Keratinocyte (primary cell): ENCODE data around the gene PI4KA. TPM values are rescaled to one million over a fixed set of nuclear protein-coding genes. Genes with fewer than 3 reads are reported as not detected.

Experiments
- DNase-seq: peaks from one replicate; pipeline ENCODE4 v3.0.0-alpha.2; 2011; ENCODE audit warnings: low read depth, missing footprints, low spot score
- FAIRE-seq: peaks from 2 replicates; lab custom pipeline; 2011; peaks lifted over from hg19 to GRCh38; lab: Jason Lieb, UNC
- H2AFZ ChIP-seq: 2 replicates; pipeline ENCODE4 v1.6.0; 2012; ENCODE audit warnings: low read length, control low read depth, inconsistent platforms; ENCODE audit not compliant: control insufficient read depth
- H3K27ac ChIP-seq: 2 replicates; pipeline ENCODE4 v1.5.1; 2011; ENCODE audit warnings: low read length; ENCODE audit not compliant: control insufficient read depth, insufficient read depth
- H3K27me3 ChIP-seq: 3 replicates; pipeline ENCODE4 v1.6.0; 2011; ENCODE audit warnings: low read length; ENCODE audit not compliant: control insufficient read depth, insufficient read depth; ENCODE audit errors: extremely low read depth
- H3K36me3 ChIP-seq, 2 experiments: 2 replicates in 1 of 2; 3 replicates in 1 of 2; pipeline ENCODE4 v1.5.1; 2011; ENCODE audit warnings: low read length in 2 of 2, mild to moderate bottlenecking in 1 of 2; ENCODE audit not compliant: control insufficient read depth in 2 of 2, insufficient read depth in 2 of 2; ENCODE audit errors: extremely low read depth in 1 of 2
- H3K4me1 ChIP-seq: 3 replicates; pipeline ENCODE4 v1.5.1; 2011; ENCODE audit warnings: low read length; ENCODE audit not compliant: control insufficient read depth, insufficient read depth; ENCODE audit errors: extremely low read depth
- H3K4me2 ChIP-seq: 3 replicates; pipeline ENCODE4 v1.6.0; 2011; ENCODE audit warnings: low read depth, low read length; ENCODE audit not compliant: control insufficient read depth, insufficient read depth; ENCODE audit errors: extremely low read depth
- H3K4me3 ChIP-seq, 3 experiments: fragments of 200-600 bp in 1 of 3; sonication (generic) in 1 of 3; 2 replicates in 2 of 3; 3 replicates in 1 of 3; pipeline ENCODE4 v1.5.1; 2011 to 2016; ENCODE audit warnings: low read length in 3 of 3, mild to moderate bottlenecking in 3 of 3, control low read depth in 2 of 3, inconsistent platforms in 1 of 3, low read depth in 1 of 3, mixed read lengths in 1 of 3, mixed run types in 1 of 3, moderate library complexity in 1 of 3; ENCODE audit not compliant: control insufficient read depth in 2 of 3, insufficient read depth in 2 of 3; ENCODE audit errors: extremely low read depth in 1 of 3
- H3K79me2 ChIP-seq: 2 replicates; pipeline ENCODE4 v1.6.0; 2012; ENCODE audit warnings: low read length; ENCODE audit not compliant: control insufficient read depth, insufficient read depth
- H3K9ac ChIP-seq: 3 replicates; pipeline ENCODE4 v1.6.0; 2011; ENCODE audit warnings: low read length; ENCODE audit not compliant: control insufficient read depth, insufficient read depth; ENCODE audit errors: extremely low read depth
- H3K9me1 ChIP-seq: 3 replicates; pipeline ENCODE4 v1.6.0; 2011; ENCODE audit warnings: low read length; ENCODE audit not compliant: control insufficient read depth, insufficient read depth; ENCODE audit errors: extremely low read depth
- H3K9me3 ChIP-seq: 2 replicates; pipeline ENCODE4 v1.5.1; 2012; ENCODE audit warnings: low read depth, low read length; ENCODE audit not compliant: control insufficient read depth
- H4K20me1 ChIP-seq: 3 replicates; pipeline ENCODE4 v1.6.0; 2011; ENCODE audit warnings: low read length; ENCODE audit not compliant: control insufficient read depth, insufficient read depth; ENCODE audit errors: extremely low read depth
- EZH2 ChIP-seq: IDR thresholded peaks from one replicate; pipeline ENCODE4 v1.6.1; 2012; ENCODE audit warnings: inconsistent platforms, mild to moderate bottlenecking, low read length, moderate library complexity
- dilution Hi-C: fragments of 300-500 bp; cut with MboI; formaldehyde crosslinking; loops from one replicate; pipeline ENCODE4 v1.7.0; 2020; ENCODE audit warnings: low sequenced_read_pairs; ENCODE audit not compliant: extremely low pct_ligation_motif_present
- polyA plus RNA-seq, 5 experiments: library from polyadenylated mRNA; depleted of rRNA in 3 of 5; stranded (reverse) in 3 of 5; stranded (forward) in 1 of 5; unstranded in 1 of 5; fragments of >200 nt; gene quantifications; 1 replicate in 1 of 5; 2 replicates in 3 of 5; 3 replicates in 1 of 5; pipeline versions ENCODE4 v1.2.1 to v1.2.3, GENCODE V29; 2011 to 2012; ENCODE audit warnings: missing spikeins in 2 of 5, low read depth in 1 of 5, low replicate concordance in 1 of 5
- TF ChIP-seq, protein P1 (sequence below), 3 experiments: IDR thresholded peaks in 1 of 3; conservative IDR thresholded peaks in 1 of 3; optimal IDR thresholded peaks in 1 of 3; 2 replicates in 2 of 3; 3 replicates in 1 of 3; pipeline versions ENCODE3 to v1.5.1; 2011; ENCODE audit warnings: low read length in 3 of 3, mild to moderate bottlenecking in 3 of 3, moderate library complexity in 2 of 3, control low read depth in 1 of 3, inconsistent platforms in 1 of 3; ENCODE audit not compliant: insufficient read depth in 2 of 3; ENCODE audit errors: extremely low read depth in 1 of 3

PI4KA gene
- polyA plus RNA-seq, 1 donor (not counting 4 experiments of a cell fraction or from before 2014, with no cell fraction given), result 13.6 TPM

DNA sequence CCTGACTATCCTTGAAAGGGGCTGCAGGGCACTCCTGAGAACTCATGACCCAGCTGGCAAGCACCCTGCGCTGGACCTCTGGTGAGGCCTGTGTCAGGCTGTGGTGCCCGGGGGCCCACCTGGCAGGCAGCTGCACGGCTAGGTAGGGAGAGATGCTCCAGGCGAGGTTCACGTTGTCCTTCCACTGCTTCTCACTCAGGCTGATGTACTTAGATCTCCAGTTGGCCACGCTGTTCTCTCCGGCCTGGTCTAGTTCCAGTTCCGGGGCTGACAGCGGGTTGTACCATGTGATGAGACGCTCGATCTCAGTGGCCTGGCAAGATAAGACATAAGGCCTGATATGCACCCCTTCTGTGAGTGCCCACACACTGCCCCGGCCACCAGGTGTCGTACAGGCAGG, 129.4 kb downstream of the PI4KA start:
- H3K36me3 ChIP-seq, result peaks cover 14% of the 10 kb centered on the region in 2 experiments
- dilution Hi-C loops, result no loop called here
- no peak for FAIRE-seq

DNA sequence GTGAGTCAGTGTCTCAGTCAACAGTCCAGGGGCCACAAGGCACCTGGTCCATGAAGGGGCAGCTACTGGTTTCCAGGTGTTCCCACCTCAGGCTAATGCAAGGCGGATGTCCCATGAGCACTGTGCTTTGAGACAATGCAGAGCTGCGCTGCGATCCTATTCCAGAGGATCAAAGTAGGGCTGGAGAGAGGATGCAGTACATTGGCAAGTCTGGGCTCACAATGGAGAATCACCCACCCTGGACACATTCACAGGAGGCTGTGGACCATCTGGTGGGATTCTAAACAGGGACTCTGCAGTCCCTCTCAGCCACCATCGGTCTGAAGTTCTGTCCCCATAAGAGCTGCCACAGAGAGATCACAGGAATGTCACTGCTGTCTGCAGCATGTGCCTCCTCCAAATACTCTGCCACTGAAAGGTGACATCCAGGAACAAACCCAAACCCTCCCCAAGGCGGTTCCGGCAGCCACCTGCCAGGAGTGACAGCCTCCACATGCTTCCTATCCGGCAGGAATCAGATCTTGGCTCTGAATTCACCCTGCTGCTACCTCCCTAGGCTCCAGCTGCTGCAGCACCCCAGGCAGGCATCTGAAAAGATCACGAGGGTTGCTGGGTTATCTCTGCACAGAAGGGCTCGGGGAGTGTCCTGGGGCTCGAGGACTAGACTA, 130.0 kb downstream of the PI4KA start:
- Histone ChIP-seq H3K4me2 (no peak overlapping the region), H4K20me1 (no peaks in the 10 kb centered on the region), H3K27me3 (no peaks in the 10 kb centered on the region), H2AFZ (no peak overlapping the region), H3K9ac (no peak overlapping the region), H3K9me3 (no peaks in the 10 kb centered on the region), H3K79me2 (no peaks in the 10 kb centered on the region), H3K4me3 (no peak overlapping the region), H3K4me1 (no peaks in the 10 kb centered on the region), H3K9me1 (no peaks in the 10 kb centered on the region), H3K27ac (no peak overlapping the region), H3K36me3 (peaks cover 14% of the 10 kb centered on the region in 2 experiments)
- TF ChIP-seq, protein P1, sequence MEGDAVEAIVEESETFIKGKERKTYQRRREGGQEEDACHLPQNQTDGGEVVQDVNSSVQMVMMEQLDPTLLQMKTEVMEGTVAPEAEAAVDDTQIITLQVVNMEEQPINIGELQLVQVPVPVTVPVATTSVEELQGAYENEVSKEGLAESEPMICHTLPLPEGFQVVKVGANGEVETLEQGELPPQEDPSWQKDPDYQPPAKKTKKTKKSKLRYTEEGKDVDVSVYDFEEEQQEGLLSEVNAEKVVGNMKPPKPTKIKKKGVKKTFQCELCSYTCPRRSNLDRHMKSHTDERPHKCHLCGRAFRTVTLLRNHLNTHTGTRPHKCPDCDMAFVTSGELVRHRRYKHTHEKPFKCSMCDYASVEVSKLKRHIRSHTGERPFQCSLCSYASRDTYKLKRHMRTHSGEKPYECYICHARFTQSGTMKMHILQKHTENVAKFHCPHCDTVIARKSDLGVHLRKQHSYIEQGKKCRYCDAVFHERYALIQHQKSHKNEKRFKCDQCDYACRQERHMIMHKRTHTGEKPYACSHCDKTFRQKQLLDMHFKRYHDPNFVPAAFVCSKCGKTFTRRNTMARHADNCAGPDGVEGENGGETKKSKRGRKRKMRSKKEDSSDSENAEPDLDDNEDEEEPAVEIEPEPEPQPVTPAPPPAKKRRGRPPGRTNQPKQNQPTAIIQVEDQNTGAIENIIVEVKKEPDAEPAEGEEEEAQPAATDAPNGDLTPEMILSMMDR (optimal IDR thresholded peaks at IDR 0.05 in 1 of 3, IDR thresholded peaks at IDR 0.05 in 1 of 3, conservative IDR thresholded peaks at IDR 0.05 in 1 of 3; ENCODE audit: extremely low read depth in 1 of 3, insufficient read depth in 2 of 3, low read length in 3 of 3), result no peak
- no peak for TF ChIP-seq EZH2
- DNase-seq, result no peak
- dilution Hi-C loops, result no loop called here
- no peak for FAIRE-seq

More for the DNA sequence above, 129.4 kb downstream of the PI4KA start:
- no peaks in the 10 kb centered on the region for H3K4me1 ChIP-seq
- H3K9ac ChIP-seq, result no peak overlapping the region
- H3K79me2 ChIP-seq, result no peaks in the 10 kb centered on the region
- H3K27ac ChIP-seq, result no peak overlapping the region
- H3K9me3 ChIP-seq, result no peaks in the 10 kb centered on the region
- no peaks in the 10 kb centered on the region for H3K9me1 ChIP-seq
- H3K4me2 ChIP-seq, result no peak overlapping the region
- no peak for DNase-seq
- H2AFZ ChIP-seq, result no peak overlapping the region
- H3K27me3 ChIP-seq, result no peaks in the 10 kb centered on the region
- no peaks in the 10 kb centered on the region for H4K20me1 ChIP-seq
- H3K4me3 ChIP-seq, result no peak overlapping the region
- TF ChIP-seq EZH2, result no peak
- TF ChIP-seq, protein P1 (optimal IDR thresholded peaks at IDR 0.05 in 1 of 3, IDR thresholded peaks at IDR 0.05 in 1 of 3, conservative IDR thresholded peaks at IDR 0.05 in 1 of 3; ENCODE audit: extremely low read depth in 1 of 3, insufficient read depth in 2 of 3, low read length in 3 of 3), result no peak
